H54 (cell line): ENCODE data around the gene AKR7A3.
"Not testable (repeated sequence)": the region's sequence is repeated elsewhere in the genome, so short reads cannot be mapped to it uniquely, and the experiment has no call there.

Source experiments
- DNase-seq: peaks from one replicate; pipeline ENCODE4 v3.0.0; 2011; ENCODE audit warnings: low spot score, mixed read lengths; ENCODE audit not compliant: insufficient read length
- FAIRE-seq: peaks from 3 replicates; lab custom pipeline; 2011; peaks lifted over from hg19 to GRCh38; lab: Jason Lieb, UNC
- POLR2A ChIP-seq: IDR thresholded peaks from 2 replicates; pipeline ENCODE4 v1.6.1; 2011; ENCODE audit warnings: low read depth, mild to moderate bottlenecking, low read length

The AKR7A3 gene

DNA sequence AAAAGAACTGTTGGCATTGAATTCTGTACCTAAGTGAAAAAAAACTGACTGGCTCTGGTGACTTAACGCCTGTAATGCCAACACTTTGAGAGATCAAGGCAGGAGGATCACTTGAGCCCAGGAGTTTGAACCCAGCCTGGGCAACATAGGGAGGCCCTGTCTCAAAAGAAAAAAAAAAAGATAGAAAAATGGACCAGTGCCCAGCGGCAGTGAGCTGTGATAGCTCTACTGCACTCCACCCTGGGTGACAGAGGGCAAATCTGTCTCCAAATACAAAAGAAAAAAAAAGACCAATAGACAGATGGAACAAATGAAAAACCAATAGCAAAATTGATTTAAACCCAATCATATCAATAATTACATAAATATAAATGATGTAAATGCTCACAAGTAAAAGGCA, 674 bp upstream of the AKR7A3 start:
- DNase-seq = no peak
- TF ChIP-seq POLR2A = no peak
- no peak for FAIRE-seq

DNA sequence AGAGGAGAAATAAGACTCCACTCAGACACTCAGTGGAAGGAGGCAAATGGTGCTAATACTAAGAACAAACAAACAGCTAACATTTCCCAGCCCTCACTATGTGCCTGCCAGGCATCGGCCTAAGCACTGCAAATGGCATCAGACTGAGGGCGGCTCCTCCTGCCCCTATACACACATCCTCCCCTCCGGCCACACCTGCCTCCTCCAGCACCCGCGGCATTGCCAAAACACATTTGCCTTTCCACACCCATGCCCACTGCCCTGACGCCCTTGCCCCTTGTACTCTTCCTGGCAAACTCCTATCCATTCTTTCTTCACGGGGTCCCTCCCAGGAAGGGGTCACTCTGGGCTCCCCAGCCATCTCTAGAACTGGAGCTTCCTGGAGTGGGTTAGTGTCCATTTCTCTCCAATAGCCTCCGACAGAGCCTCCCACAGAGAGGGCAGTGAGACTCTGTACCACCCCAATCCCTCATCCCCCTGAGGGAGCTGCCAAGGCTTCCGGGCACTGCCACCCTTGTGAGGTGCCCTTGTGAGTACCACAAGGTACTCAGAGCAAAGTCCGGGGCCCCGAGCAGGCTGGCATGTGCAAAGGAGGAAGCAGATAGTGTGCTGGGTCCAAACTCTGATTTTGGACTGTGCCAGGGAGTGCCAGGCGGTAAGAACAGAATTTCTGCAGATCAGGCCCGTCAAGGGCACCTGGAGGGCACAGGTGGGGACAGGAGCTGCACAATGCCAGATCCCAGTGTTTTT, 959 bp downstream of the AKR7A3 start:
- no peak for FAIRE-seq
- DNase-seq = no peak
- no peak for TF ChIP-seq POLR2A

DNA sequence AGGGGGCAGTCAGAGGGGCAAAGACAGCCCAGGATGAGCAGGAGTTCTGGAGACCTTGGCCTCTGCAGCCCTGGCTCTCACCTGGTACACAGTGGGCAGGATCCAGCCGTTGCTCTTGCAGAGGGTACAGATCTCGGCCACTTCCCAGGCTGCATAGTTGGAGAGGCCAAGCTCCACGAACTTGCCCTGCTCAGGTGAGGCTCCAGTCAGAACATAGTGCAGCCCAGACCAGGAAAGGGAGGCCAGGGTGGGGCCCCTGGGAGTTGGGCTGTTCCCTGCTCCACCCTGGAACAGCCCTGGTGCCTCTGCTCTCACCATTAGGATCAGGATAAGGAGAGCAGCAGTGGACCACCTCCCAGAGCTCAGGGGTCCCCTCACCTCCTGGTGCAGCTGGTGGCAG, 2.8 kb downstream of the AKR7A3 start:
- not testable (repeated sequence) for DNase-seq, FAIRE-seq

DNA sequence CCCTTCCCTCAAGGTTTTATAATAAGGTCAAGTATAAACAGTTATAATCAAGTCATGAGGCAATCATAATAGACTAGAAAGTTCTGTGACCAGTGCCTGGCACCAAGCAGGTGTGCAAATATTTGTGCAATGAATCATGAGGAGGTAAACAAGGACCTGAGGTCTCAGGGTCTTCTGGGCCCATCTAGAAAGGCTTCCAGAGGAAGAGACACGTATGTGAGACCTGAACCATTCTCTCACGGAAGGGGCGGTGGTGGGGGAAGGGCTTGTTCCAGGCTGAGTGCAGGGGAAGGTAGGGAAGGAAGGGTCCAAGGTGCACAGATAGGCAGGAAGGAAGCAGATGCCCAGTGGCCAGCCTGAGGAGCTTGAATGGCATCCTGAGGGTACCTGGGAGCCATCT, 3.2 kb downstream of the AKR7A3 start:
- not testable (repeated sequence) for FAIRE-seq, DNase-seq

DNA sequence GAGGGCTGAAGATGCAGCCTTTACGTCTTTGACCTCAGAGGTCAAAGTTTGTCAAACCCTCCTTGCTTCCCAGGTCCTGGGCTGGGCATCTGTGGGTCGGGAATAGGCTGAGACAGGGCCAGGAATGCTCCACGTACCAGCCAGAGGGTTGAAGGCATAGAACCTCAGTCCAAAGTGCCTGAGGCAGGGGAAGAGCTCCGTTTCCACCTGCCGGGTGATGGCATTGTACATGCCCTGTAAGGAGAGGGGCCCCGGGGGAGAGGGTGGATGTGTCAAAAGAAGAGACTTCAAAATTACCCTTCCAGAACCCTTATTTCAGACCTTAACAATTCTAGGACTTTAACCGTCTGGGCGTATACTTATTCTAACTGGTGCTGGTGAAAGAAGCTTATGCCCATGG, 3.7 kb downstream of the AKR7A3 start:
- no peak for DNase-seq
- FAIRE-seq = no peak
- no peak for TF ChIP-seq POLR2A

DNA sequence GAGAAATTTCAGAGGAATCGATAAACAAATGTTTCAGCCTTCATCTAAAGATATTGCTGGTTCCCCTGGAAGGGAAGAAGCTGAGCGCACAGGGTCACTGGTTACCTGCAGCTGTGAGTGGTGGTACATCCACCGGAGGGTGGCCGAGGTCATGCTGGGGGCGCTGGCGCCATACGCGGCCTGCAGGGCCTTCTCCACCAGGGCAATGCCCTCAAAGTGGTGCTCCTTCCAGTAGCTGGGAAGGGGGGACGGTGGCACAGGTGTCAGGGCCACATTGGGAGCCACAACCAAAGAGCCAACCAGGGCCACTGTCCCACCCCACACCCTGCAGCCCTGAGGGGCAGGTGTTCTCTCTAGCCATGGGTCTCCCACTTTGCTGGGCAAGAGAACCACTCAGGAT, 4.7 kb downstream of the AKR7A3 start:
- DNase-seq (no peak), FAIRE-seq (no peak)
- no peak for TF ChIP-seq POLR2A

DNA sequence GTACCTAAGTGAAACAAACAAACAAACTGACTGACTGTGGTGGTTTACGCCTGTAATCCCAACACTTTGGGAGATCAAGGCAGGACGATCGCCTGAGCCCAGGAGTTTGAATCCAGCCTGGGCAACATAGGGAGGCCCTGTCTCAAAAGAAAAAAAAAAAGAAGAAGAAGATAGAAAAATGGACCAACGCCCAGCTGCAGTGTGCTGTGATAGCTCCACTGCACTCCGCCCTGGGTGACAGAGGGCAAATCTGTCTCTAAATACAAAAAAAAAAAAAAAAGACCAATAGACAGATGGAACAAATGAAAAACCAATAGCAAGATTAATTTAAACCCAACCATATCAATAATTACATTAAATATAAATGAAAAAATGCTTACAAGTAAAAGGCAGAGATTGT, 13.9 kb downstream of the AKR7A3 start:
- DNase-seq = no peak
- FAIRE-seq = no peak
- TF ChIP-seq POLR2A = no peak

DNA sequence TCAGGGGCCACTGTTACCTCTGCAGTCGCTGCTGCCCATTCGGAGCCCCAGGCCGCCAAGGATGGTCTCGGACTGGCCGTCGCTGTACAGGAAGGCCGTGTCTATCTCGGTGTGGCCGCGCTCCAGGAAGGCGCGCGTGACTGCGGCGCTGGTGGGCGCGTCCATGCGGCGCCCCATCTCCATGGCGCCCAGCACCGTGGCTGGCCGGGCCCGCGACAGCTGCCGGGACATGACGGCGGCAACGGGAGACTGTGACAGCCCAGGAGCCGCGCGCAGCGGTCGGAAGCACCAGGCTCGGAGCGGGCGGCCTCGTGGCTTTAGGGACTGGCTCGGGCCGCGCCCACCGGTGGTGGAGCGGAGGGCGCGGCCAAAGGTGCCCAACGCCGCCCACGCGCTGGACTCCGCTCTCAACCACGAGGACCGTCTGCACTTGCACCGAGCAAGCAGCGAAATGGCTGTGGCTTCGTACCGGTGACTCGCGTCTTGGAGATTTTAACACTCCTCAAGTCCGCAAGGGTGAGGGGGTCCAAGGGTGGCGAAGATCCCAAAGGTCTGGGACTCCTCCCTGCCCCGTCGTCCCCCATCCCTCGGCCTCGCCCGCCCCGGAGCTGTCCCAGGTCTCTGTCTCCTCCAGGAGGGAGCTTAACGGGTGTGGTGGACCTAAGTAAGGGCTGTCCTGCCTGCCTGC, 14.6 kb downstream of the AKR7A3 start:
- not testable (repeated sequence) for DNase-seq, FAIRE-seq

DNA sequence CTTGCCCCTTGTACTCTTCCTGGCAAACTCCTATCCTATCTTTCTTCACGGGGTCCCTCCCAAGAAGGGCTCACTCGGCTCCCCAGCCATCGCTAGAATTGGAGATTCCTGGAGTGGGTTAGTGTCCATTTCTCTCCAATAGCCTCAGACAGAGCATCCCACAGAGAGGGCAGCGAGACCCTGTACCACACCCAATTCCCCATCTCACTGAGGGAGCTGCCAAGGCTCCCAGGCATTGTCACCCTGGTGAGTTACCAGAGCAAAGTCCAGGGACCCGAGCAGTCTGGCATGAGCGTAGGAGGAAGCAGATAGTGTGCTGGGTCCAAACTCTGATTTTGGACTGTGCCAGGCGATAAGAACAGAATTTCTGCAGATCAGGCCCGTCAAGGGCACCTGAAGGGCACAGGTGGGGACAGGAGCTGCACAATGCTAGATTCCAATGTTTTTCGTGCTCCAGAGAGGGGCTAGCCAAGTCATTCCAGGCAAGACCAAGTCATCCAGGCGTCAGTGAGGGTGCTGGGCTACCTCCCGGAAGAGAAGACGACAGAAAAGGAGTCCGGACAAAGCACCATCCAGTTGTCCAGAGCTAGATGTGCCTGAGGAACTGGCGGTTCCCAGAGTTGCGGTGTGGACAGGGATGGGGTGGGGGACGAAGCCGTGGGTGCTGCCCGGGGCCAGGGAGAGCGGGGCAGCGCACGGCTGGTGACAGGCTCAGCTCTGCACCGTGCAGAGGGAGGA, 15.3 kb downstream of the AKR7A3 start:
- no peak for DNase-seq
- FAIRE-seq = no peak
- no peak for TF ChIP-seq POLR2A

DNA sequence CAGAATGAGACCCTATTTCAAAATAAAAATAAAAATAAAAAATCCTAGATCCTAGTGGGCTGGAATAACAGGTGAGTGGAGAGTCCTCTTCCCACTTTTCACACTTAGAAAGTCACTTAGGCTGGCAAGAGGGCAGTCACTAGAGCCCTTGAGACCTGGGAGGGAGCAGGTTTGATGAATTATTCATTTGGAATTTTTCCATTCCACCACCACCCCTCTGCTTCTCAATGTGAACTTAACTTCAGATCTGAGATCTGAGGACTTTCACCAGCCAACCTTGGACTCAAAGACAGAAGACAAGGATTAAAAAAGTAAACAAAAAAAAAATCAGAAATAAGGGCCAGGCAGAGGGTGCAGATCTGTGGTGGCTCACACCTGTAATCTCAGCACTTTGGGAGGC, 16.5 kb downstream of the AKR7A3 start:
- FAIRE-seq = no peak
- no peak for TF ChIP-seq POLR2A
- no peak for DNase-seq

DNA sequence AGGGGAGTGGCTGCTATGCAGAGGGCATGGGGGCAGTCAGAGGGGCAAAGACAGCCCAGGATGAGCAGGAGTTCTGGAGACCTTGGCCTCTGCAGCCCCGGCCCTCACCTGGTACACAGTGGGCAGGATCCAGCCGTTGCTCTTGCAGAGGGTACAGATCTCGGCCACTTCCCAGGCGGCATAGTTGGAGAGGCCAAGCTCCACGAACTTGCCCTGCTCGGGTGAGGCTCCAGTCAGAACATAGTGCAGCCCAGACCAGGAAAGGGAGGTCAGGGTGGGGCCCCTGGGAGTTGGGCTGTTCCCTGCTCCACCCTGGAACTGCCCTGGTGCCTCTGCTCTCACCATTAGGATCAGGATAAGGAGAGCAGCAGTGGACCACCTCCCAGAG, 18.2 kb downstream of the AKR7A3 start:
- not testable (repeated sequence) for DNase-seq, FAIRE-seq

DNA sequence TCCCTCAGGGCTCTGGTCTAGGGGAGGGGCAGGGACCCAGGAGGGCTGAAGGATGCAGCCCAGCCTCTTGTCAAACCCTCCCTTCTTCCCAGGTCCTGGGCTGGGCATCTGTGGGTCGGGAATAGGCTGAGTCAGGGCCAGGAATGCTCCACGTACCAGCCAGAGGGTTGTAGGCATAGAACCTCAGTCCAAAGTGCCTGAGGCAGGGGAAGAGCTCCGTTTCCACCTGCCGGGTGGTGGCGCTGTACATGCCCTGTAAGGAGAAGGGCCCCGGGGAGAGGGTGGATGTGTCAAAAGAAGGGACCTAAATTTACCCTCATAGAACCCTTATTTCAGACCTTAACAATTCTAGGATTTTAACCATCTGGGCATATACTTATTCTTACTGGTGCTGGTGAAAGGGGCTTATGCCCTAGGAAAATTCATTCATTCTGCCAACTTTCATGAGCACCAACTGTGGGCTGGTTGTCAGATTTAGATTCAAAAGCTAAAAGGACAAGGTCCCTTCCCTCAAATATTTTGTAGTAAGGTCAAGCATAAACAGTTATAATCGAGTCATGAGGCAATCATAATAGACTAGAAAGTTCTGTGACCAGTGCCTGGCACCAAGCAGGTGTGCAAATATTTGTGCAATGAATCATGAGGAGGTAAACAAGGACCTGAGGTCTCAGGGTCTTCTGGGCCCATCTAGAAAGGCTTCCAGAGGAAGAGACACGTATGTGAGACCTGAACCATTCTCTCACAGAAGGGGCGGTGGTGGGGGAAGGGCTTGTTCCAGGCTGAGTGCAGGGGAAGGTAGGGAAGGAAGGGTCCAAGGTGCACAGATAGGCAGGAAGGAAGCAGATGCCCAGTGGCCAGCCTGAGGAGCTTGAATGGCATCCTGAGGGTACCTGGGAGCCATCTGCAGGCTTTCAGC, 18.9 kb downstream of the AKR7A3 start:
- DNase-seq = not testable (repeated sequence)

DNA sequence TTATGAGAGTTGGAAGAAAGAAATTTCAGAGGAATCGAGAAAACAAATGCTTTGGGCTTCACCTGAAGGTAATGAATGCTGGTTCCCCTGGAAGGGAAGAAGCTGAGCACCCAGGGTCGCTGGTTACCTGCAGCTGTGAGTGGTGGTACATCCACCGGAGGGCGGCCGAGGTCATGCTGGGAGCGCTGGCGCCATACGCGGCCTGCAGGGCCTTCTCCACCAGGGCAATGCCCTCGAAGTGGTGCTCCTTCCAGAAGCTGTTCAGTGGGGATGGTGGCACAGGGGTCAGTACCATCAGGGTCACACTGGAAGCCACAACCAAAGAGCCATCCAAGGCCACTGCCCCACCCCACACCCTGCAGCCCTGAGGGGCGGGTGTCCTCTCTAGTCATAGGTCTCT, 20.1 kb downstream of the AKR7A3 start:
- no peak for TF ChIP-seq POLR2A
- FAIRE-seq (no peak), DNase-seq (no peak)

More for the DNA sequence above, 18.9 kb downstream of the AKR7A3 start:
- FAIRE-seq = not testable (repeated sequence)

DNA sequence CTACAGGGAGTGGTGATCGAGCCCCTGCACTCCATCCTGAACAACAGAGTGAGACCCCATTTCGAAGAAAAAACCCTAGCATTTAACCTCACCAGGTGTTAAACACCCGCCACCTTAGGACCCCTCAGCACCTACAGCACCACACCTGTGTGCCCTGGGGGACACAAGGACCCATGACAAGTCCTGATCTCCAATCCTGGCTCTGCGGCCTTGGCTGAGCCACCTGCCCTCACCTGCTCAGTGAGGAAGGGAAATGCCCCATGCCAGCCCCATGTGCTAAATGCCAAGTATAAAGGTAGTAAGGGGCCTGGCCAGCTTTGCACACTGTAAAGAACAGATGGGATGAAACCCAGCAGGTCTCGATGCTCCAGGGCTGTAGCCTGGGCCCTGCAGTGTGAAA, 25.8 kb downstream of the AKR7A3 start:
- FAIRE-seq (no peak), DNase-seq (no peak)
- TF ChIP-seq POLR2A = no peak
